GM21723 (cell line): ENCODE data around the gene UBE2L5.

Source experiments
- ATAC-seq: cut with Tn5 transposase; IDR thresholded peaks from one replicate; pipeline ENCODE4 v1.9.1; 2021; ENCODE audit warnings: mild to moderate bottlenecking, moderate library complexity; ENCODE audit not compliant: unreplicated experiment

The UBE2L5 gene

GRCh38 chr13:30404207-30404606 is 18.1 kb upstream of the UBE2L5 start:
- no peak for ATAC-seq

- no peak for ATAC-seq
Measured at GRCh38 chr13:30406779-30407416, 15.4 kb upstream of the UBE2L5 start.

- peak; percentile 91 for ATAC-seq
Measured at GRCh38 chr13:30408319-30409101, 13.8 kb upstream of the UBE2L5 start.

GRCh38 chr13:30409886-30410704 is 12.2 kb upstream of the UBE2L5 start:
- ATAC-seq = no peak

- ATAC-seq = no peak
Measured at GRCh38 chr13:30410705-30411125, 11.6 kb upstream of the UBE2L5 start.

GRCh38 chr13:30412346-30412745 is 9.9 kb upstream of the UBE2L5 start:
- no peak for ATAC-seq

GRCh38 chr13:30413842-30414241 is 8.5 kb upstream of the UBE2L5 start:
- ATAC-seq = no peak

- ATAC-seq = peak; percentile 78
Measured at GRCh38 chr13:30415430-30416030, 6.8 kb upstream of the UBE2L5 start.

- no peak for ATAC-seq
Measured at GRCh38 chr13:30416471-30416870, 5.8 kb upstream of the UBE2L5 start.

GRCh38 chr13:30418075-30418716 is 4.1 kb upstream of the UBE2L5 start:
- no peak for ATAC-seq

- ATAC-seq = no peak
Measured at GRCh38 chr13:30418717-30419459, 3.4 kb upstream of the UBE2L5 start.

- ATAC-seq = peak; percentile 53
Measured at GRCh38 chr13:30421093-30422053, 920 bp upstream of the UBE2L5 start.

GRCh38 chr13:30423891-30424290 is 1.6 kb downstream of the UBE2L5 start:
- ATAC-seq = no peak

GRCh38 chr13:30429235-30429634 is 6.9 kb downstream of the UBE2L5 start:
- no peak for ATAC-seq

- ATAC-seq = peak; percentile 76
Measured at GRCh38 chr13:30429721-30430694, 7.7 kb downstream of the UBE2L5 start.

GRCh38 chr13:30431269-30431940 is 9.1 kb downstream of the UBE2L5 start:
- no peak for ATAC-seq

GRCh38 chr13:30435911-30436451 is 13.7 kb downstream of the UBE2L5 start:
- no peak for ATAC-seq
